Myocyte (in vitro differentiated cells): ENCODE data around the gene SNTG2. TPM values are rescaled to one million over a fixed set of nuclear protein-coding genes. Genes with fewer than 3 reads are reported as not detected.
"Not testable (repeated sequence)": the region's sequence is repeated elsewhere in the genome, so short reads cannot be mapped to it uniquely, and the experiment has no call there.

Experiments used
- DNase-seq: peaks from one replicate; pipeline ENCODE4 v3.0.0-alpha.2; 2012; ENCODE audit warnings: low read depth
- total RNA-seq: library from RNA; depleted of rRNA; stranded (reverse); fragments of >200 nt; gene quantifications from 2 replicates; pipeline ENCODE4 v1.2.3, GENCODE V29; 2014

The SNTG2 gene
- total RNA-seq, 1 donor from 2014 or later: not detected

- DNase-seq: no peak
Measured at GRCh38 chr2:1366546-1367134, 416.0 kb downstream of the SNTG2 start.

- no peak for DNase-seq
Measured at GRCh38 chr2:1367601-1368000, 417.0 kb downstream of the SNTG2 start.

- no peak for DNase-seq
Measured at GRCh38 chr2:1369905-1370304, 419.3 kb downstream of the SNTG2 start.

GRCh38 chr2:1370461-1370860, 419.8 kb downstream of the SNTG2 start:
- DNase-seq: no peak

GRCh38 chr2:1371082-1371481, 420.4 kb downstream of the SNTG2 start:
- peak; percentile 4 for DNase-seq

- DNase-seq: no peak
Measured at GRCh38 chr2:1373830-1374229, 423.2 kb downstream of the SNTG2 start.

GRCh38 chr2:1374287-1374686, 423.6 kb downstream of the SNTG2 start:
- no peak for DNase-seq

- no peak for DNase-seq
Measured at GRCh38 chr2:1375794-1376193, 425.1 kb downstream of the SNTG2 start.

- no peak for DNase-seq
Measured at GRCh38 chr2:1377473-1377872, 426.8 kb downstream of the SNTG2 start.

GRCh38 chr2:1378456-1379150, 428.0 kb downstream of the SNTG2 start:
- DNase-seq: no peak

GRCh38 chr2:1381644-1382043, 431.0 kb downstream of the SNTG2 start:
- DNase-seq: no peak

GRCh38 chr2:1387954-1388725, 437.5 kb downstream of the SNTG2 start:
- DNase-seq: not testable (repeated sequence)

- DNase-seq: not testable (repeated sequence)
Measured at GRCh38 chr2:1390118-1390517, 439.5 kb downstream of the SNTG2 start.

GRCh38 chr2:1393321-1393720, 442.7 kb downstream of the SNTG2 start:
- no peak for DNase-seq

- DNase-seq: no peak
Measured at GRCh38 chr2:1394709-1395408, 444.2 kb downstream of the SNTG2 start.

- DNase-seq: no peak
Measured at GRCh38 chr2:1397350-1397749, 446.7 kb downstream of the SNTG2 start.

- no peak for DNase-seq
Measured at GRCh38 chr2:1398191-1398590, 447.5 kb downstream of the SNTG2 start.

- no peak for DNase-seq
Measured at GRCh38 chr2:1400943-1401735, 450.5 kb downstream of the SNTG2 start.

- no peak for DNase-seq
Measured at GRCh38 chr2:1402064-1402463, 451.4 kb downstream of the SNTG2 start.

- no peak for DNase-seq
Measured at GRCh38 chr2:1403565-1403964, 452.9 kb downstream of the SNTG2 start.

GRCh38 chr2:1405124-1405523, 454.5 kb downstream of the SNTG2 start:
- no peak for DNase-seq
